GM12878 (cell line): Measurements from ENCODE around the gene ARID5B. TPM values are rescaled to one million over a fixed set of nuclear protein-coding genes. Genes with fewer than 3 reads are reported as not detected.

Experiments used
- ATAC-seq: fragments of 200-7000 bp; cut with Tn5 transposase; 3 replicates; pipeline ENCODE4 v1.9.1; 2020; ENCODE audit warnings: mild to moderate bottlenecking, moderate library complexity
- BruUV-seq: library from RNA; stranded (reverse); fragments of 400-500 nt; replicated peaks from 2 replicates; lab custom pipeline; 2021; lab: Mats Ljungman, UMichigan
- CTCF ChIA-PET: fragments of 300-600 bp; sonication (Branson Sonifier 250); formaldehyde crosslinking; extraction: SDS; loops from one replicate; lab custom pipeline; 2021; ENCODE audit warnings: inconsistent platforms; lab: Yijun Ruan, JAX
- POLR2A ChIA-PET: fragments of 350-600 bp; formaldehyde crosslinking; extraction: SDS; loops from one replicate; lab custom pipeline; 2021; ENCODE audit warnings: inconsistent platforms; lab: Charles Lee
- RAD21 ChIA-PET: fragments of 300-600 bp; sonication (Branson Sonifier 250); formaldehyde crosslinking; loops from one replicate; lab custom pipeline; 2023; ENCODE audit warnings: antibody characterized with exemption; ENCODE audit not compliant: unreplicated experiment; lab: Charles Lee
- SMC1A ChIA-PET: fragments of 300-600 bp; sonication (Branson Sonifier 250); formaldehyde crosslinking; loops from one replicate; lab custom pipeline; 2023; ENCODE audit not compliant: unreplicated experiment, uncharacterized antibody; lab: Charles Lee
- DNase-seq: peaks from one replicate; pipeline ENCODE4 v3.0.0-alpha.2; 2011; ENCODE audit warnings: low read depth, low spot score
- FAIRE-seq: peaks from 3 replicates; lab custom pipeline; 2011; peaks lifted over from hg19 to GRCh38; lab: Jason Lieb, UNC
- H2AFZ ChIP-seq: 2 replicates; pipeline ENCODE4 v1.6.0; 2011; ENCODE audit warnings: low read depth, low read length, control low read depth; ENCODE audit not compliant: control insufficient read depth
- H3K27ac ChIP-seq: 2 replicates; pipeline ENCODE4 v1.5.1; 2011; ENCODE audit warnings: control low read depth; ENCODE audit not compliant: control insufficient read depth, insufficient read depth
- H3K27me3 ChIP-seq, 2 experiments: replicated peaks in 1 of 2; 2 replicates each; pipeline versions ENCODE4 v1.6.0 to v1.6.1; 2011; ENCODE audit warnings: low read length in 1 of 2; ENCODE audit not compliant: control insufficient read depth in 2 of 2, insufficient read depth in 2 of 2
- H3K36me3 ChIP-seq, 2 experiments: 2 replicates each; pipeline ENCODE4 v1.5.1; 2011; ENCODE audit warnings: low read length in 1 of 2; ENCODE audit not compliant: control insufficient read depth in 2 of 2, insufficient read depth in 2 of 2
- H3K4me1 ChIP-seq: 2 replicates; pipeline ENCODE4 v1.6.1; 2011; ENCODE audit warnings: mild to moderate bottlenecking, low read length, moderate library complexity, mixed read lengths; ENCODE audit not compliant: control insufficient read depth, insufficient read depth
- H3K4me2 ChIP-seq: 2 replicates; pipeline ENCODE4 v1.6.0; 2011; ENCODE audit warnings: control low read depth; ENCODE audit not compliant: control insufficient read depth, insufficient read depth
- H3K4me3 ChIP-seq: fragments of 200-600 bp; sonication (generic); 2 replicates; pipeline ENCODE4 v1.5.1; 2016
- H3K79me2 ChIP-seq: 2 replicates; pipeline ENCODE4 v1.6.0; 2011; ENCODE audit warnings: low read length; ENCODE audit not compliant: control insufficient read depth, insufficient read depth
- H3K9ac ChIP-seq: 2 replicates; pipeline ENCODE4 v1.8.0; 2011; ENCODE audit warnings: low read length, control low read depth, mixed read lengths; ENCODE audit not compliant: control insufficient read depth, insufficient read depth
- H3K9me3 ChIP-seq: replicated peaks from 3 replicates; pipeline ENCODE4 v1.5.1; 2011; ENCODE audit warnings: mild to moderate bottlenecking, low read length; ENCODE audit not compliant: control insufficient read depth, insufficient read depth
- H4K20me1 ChIP-seq: 2 replicates; pipeline ENCODE4 v1.6.0; 2011; ENCODE audit not compliant: control insufficient read depth, insufficient read depth
- CEBPZ ChIP-seq: fragments of 150-350 bp; IDR thresholded peaks from 2 replicates; pipeline ENCODE4 v1.6.1; 2016; ENCODE audit warnings: low read depth, low read length
- whole genome bisulfite sequencing: methylation state at CpG from one replicate; pipeline ENCODE4 v1.1.6; 2016; ENCODE audit warnings: low lambda C conversion rate; ENCODE audit not compliant: insufficient replicate concordance, insufficient coverage; ENCODE audit errors: missing lambda C conversion rate; 5-methylcytosine and 5-hydroxymethylcytosine counted together
- in situ Hi-C: fragments of 300-500 bp; cut with MboI; formaldehyde crosslinking; loops from 9 replicates; pipeline ENCODE4 v1.14.3; 2018; ENCODE audit warnings: mixed read lengths
- intact Hi-C: fragments of 100-400 bp; cut with micrococcal nuclease; formaldehyde crosslinking; loops from one replicate; pipeline ENCODE4 v1.14.2; 2022; ENCODE audit not compliant: unreplicated experiment
- polyA plus RNA-seq, 11 experiments: library from polyadenylated mRNA; depleted of rRNA in 4 of 11; unstranded in 6 of 11; stranded (reverse) in 5 of 11; fragments of >200 nt; fragmentation: Nextera tagmentation in 4 of 11; fragmentation: Illumina TruSeq in 1 of 11; extraction: Ambion mirVana in 4 of 11; extraction: Trizol in 1 of 11; gene quantifications; 1 replicate in 1 of 11; 2 replicates in 10 of 11; pipeline versions ENCODE4 v1.2.1 to v1.2.3, GENCODE V29; 2011 to 2016; ENCODE audit warnings: inconsistent platforms in 2 of 11, missing spikeins in 2 of 11, low read depth in 1 of 11
- total RNA-seq, 4 experiments: library from RNA; depleted of rRNA in 3 of 4; stranded (reverse); fragments of >200 nt in 3 of 4; fragmentation: Illumina TruSeq in 1 of 4; extraction: Trizol in 1 of 4; gene quantifications; 2 replicates each; pipeline versions ENCODE4 v1.2.1 to v1.2.3, GENCODE V29; 2013 to 2021

Gene ARID5B
- total and polyA plus RNA-seq, 10 of the 15 experiments (the other 5 are each of a cell fraction or from before 2014, with no cell fraction given): 2.7 to 8.5 (median 6.1) TPM

DNA sequence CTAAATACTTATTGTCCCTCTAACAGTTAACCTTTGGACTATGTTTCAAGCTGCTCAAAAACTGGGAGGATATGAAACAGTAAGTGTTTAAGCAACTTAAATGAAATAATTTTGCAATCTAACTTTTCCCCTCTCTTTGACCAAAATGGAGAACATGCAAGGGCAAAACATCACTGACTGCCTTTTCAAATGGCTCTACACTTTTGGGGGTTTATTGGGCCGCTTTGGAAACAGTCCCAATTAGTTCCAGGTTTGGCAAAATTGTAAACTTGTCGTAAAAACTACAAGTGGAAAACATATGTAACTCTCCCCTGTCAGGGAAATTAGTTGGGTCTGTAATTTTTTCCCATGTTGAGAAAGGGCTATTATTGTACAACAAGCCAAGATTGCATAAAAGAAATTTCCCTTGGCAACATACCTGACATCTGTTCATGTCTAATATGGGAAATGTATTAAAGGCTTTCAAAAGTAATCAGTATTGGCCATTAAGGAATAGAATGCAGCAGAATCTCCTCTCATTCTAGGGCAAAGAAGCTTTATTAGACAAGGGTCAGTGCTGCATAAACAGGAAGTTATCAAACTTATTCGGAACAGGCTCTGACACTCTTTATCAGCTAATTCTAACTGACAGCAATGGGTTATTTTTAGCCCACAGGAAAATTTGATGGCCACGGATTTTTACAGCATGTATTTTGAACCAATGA lies 157.9 kb downstream of the ARID5B start:
- RAD21 ChIA-PET: no interaction called here
- no TSS peak for BruUV-seq
- no peak overlapping the region for H3K27ac ChIP-seq
- H3K4me3 ChIP-seq: no peak overlapping the region
- SMC1A ChIA-PET: interaction anchor here (1.1 to 4.0 kb wide), 3 partner anchors 9 to 71 kb away, joined by 3 to 25 read pairs (median 4); no protein-coding TSS in a partner anchor
- in situ Hi-C loops (no loop called here), intact Hi-C loops (no loop called here)
- H3K79me2 ChIP-seq: peaks cover 13% of the 10 kb centered on the region
- no peak overlapping the region for H3K9ac ChIP-seq
- no peak for TF ChIP-seq CEBPZ
- no peaks in the 10 kb centered on the region for H4K20me1 ChIP-seq
- DNase-seq: no peak
- POLR2A ChIA-PET: interaction anchor here (0.6 kb wide), 1 partner anchor 427 kb away, joined by 3 read pairs; no protein-coding TSS in a partner anchor
- H3K9me3 ChIP-seq: no peaks in the 10 kb centered on the region; the same call in 2 of the 3 replicates
- peaks cover 0 to 12% of the 10 kb centered on the region in 2 experiments; a peak in 3 of 4 replicates for H3K36me3 ChIP-seq
- CTCF ChIA-PET: interaction anchor here (1.6 kb wide), 1 partner anchor 162 kb away, joined by 4 read pairs; no protein-coding TSS in a partner anchor
- H2AFZ ChIP-seq: no peak overlapping the region
- WGBS: 44% methylated on average over 4 of the region's 4 CpGs
- H3K4me2 ChIP-seq: no peak overlapping the region; the same call in 1 of the 2 replicates
- no peaks in the 10 kb centered on the region for H3K27me3 ChIP-seq
- ATAC-seq: no peak
- FAIRE-seq: no peak
- H3K4me1 ChIP-seq: peaks cover 8% of the 10 kb centered on the region
